Upper lobe of left lung (tissue), 6 donors: ENCODE measurements around the gene IGFN1. TPM values are rescaled to one million over a fixed set of nuclear protein-coding genes. Genes with fewer than 3 reads are reported as not detected.
A peak's percentile ranks its signal among the peaks of the same experiment; 100 is the strongest.

Source experiments
- ATAC-seq, 2 donors: fragments of 200-7000 bp; cut with Tn5 transposase; one replicate each; pipeline ENCODE4 v1.9.1; 2022; ENCODE audit warnings: mild to moderate bottlenecking in 2 of 2, moderate library complexity in 2 of 2; ENCODE audit not compliant: low FRiP score in 2 of 2
- DNase-seq, 2 donors: peaks; one replicate each; pipeline ENCODE4 v3.0.0-alpha.2; 2019 to 2020
- H3K27ac ChIP-seq, 4 donors: fragments of 200-600 bp; sonication (generic); one replicate each; pipeline ENCODE4 v1.5.1; 2016 to 2019
- H3K27me3 ChIP-seq, 4 donors: fragments of 200-600 bp; sonication (generic); one replicate each; pipeline ENCODE4 v1.5.1; 2017 to 2019
- H3K36me3 ChIP-seq, 4 donors: fragments of 200-600 bp; sonication (generic); one replicate each; pipeline ENCODE4 v1.5.1; 2016 to 2019
- H3K4me1 ChIP-seq, 4 donors: fragments of 200-600 bp; sonication (generic); one replicate each; pipeline ENCODE4 v1.5.1; 2018 to 2019
- H3K4me3 ChIP-seq, 4 donors: fragments of 200-600 bp; sonication (generic); one replicate each; pipeline ENCODE4 v1.5.1; 2017 to 2019; ENCODE audit warnings: mild to moderate bottlenecking in 2 of 4, moderate library complexity in 1 of 4
- H3K9me3 ChIP-seq, 4 donors: fragments of 200-600 bp; sonication (generic); one replicate each; pipeline ENCODE4 v1.5.1; 2018 to 2019
- EP300 ChIP-seq, 4 donors: sonication (generic); formaldehyde crosslinking; IDR thresholded peaks; one replicate each; pipeline ENCODE4 v1.5.1; 2017; ENCODE audit warnings: antibody characterized with exemption in 4 of 4, control low read depth in 2 of 4
- POLR2A ChIP-seq, 4 donors: fragments of 450-650 bp; IDR thresholded peaks; one replicate each; pipeline ENCODE4 v1.5.1; 2016 to 2017; ENCODE audit warnings: antibody characterized with exemption in 4 of 4, mild to moderate bottlenecking in 2 of 4
- POLR2AphosphoS5 ChIP-seq, 2 donors: sonication (generic); formaldehyde crosslinking; IDR thresholded peaks; one replicate each; pipeline ENCODE4 v1.5.1; 2017; ENCODE audit warnings: antibody characterized with exemption in 2 of 2
- WGBS, 2 donors: methylation state at CpG; one replicate each; pipeline ENCODE4 v1.1.5; 2017 to 2018; 5-methylcytosine and 5-hydroxymethylcytosine counted together
- total RNA-seq, 6 donors: library from RNA; depleted of rRNA in 4 of 6; stranded (reverse); fragments of >200 nt in 4 of 6; gene quantifications; one replicate each; pipeline versions ENCODE4 v1.1.0 to v1.2.1, GENCODE V29; 2016 to 2021
- TF ChIP-seq, protein P1 (sequence below), 6 experiments: fragments of 450-650 bp in 4 of 6; fragments of 200-600 bp in 2 of 6; sonication (generic) in 2 of 6; IDR thresholded peaks; one replicate each; pipeline ENCODE4 v1.5.1; 2016 to 2019; ENCODE audit warnings: antibody characterized with exemption in 6 of 6
- donor health status: DM: no; HTN: no; CAD: no; lungs with moderate emphysema.
- donor health status: DM: no; HTN: yes; CAD: no; lungs with severe emphysema.

Gene IGFN1
- total RNA-seq, 6 donors from 2014 or later = 0.11 to 6.3 (median 0.79) TPM; not detected in 2

DNA sequence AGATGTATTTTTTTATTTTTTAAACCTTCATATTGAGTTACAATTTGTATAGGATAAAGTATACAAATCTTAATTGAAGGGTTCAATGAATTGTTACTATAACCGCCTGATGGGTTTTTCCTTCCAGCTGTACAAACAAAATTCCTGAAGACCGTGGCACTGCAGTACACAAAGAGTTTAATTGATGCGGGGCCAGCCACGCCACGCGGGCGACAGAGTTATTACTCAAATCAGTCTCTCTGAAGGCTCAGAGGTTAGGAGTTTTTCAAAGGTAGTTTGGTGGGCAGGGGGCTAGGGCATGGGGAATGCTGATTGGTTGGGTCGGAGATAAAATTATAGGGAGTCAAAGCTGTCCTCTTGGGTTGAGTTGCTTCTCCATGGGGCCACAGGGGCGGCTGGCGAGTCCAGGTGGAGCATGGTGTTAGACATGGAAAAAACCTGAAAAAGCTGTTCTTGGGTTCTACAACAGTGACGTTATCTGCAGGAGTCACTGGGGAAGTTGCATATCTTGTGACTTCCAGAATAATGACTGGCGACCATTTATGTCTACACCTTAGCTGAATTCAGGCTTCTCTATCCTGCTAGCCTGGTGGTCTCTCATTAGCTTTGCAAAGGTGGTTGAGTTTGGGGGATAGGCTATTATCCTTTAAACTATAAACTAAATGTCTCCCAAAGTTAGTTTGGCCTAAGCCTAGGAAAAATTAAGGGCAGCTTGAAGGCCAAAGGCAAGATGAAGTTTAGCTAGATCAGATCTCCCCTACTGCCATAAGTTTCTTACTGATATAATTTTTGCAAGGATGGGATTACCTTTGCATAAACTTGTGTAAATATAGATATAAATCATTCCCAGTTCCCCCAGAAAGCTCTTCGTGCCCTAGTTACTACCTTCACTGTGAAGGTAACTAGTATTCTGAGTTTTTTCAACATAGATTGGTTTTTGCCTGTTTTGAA is 23.3 kb upstream of the IGFN1 start:
- 64 to 68% methylated on average over 13 of the region's 13 CpGs for WGBS, 2 donors
- Histone ChIP-seq H3K4me3 (no peak overlapping the region), H3K27me3 (no peaks in the 10 kb centered on the region), H3K27ac (no peak overlapping the region), H3K9me3 (no peaks in the 10 kb centered on the region), H3K4me1 (peaks cover 0 to 18% (median 5%) of the 10 kb centered on the region in 4 donors), H3K36me3 (no peaks in the 10 kb centered on the region)
- no peak for ATAC-seq
- TF ChIP-seq POLR2A (IDR thresholded peaks at IDR 0.05) = no peak
- TF ChIP-seq, protein P1, sequence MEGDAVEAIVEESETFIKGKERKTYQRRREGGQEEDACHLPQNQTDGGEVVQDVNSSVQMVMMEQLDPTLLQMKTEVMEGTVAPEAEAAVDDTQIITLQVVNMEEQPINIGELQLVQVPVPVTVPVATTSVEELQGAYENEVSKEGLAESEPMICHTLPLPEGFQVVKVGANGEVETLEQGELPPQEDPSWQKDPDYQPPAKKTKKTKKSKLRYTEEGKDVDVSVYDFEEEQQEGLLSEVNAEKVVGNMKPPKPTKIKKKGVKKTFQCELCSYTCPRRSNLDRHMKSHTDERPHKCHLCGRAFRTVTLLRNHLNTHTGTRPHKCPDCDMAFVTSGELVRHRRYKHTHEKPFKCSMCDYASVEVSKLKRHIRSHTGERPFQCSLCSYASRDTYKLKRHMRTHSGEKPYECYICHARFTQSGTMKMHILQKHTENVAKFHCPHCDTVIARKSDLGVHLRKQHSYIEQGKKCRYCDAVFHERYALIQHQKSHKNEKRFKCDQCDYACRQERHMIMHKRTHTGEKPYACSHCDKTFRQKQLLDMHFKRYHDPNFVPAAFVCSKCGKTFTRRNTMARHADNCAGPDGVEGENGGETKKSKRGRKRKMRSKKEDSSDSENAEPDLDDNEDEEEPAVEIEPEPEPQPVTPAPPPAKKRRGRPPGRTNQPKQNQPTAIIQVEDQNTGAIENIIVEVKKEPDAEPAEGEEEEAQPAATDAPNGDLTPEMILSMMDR (IDR thresholded peaks at IDR 0.05) = no peak
- TF ChIP-seq EP300 (IDR thresholded peaks at IDR 0.05) = no peak
- no peak for TF ChIP-seq POLR2AphosphoS5 (IDR thresholded peaks at IDR 0.05)
- DNase-seq = no peak

DNA sequence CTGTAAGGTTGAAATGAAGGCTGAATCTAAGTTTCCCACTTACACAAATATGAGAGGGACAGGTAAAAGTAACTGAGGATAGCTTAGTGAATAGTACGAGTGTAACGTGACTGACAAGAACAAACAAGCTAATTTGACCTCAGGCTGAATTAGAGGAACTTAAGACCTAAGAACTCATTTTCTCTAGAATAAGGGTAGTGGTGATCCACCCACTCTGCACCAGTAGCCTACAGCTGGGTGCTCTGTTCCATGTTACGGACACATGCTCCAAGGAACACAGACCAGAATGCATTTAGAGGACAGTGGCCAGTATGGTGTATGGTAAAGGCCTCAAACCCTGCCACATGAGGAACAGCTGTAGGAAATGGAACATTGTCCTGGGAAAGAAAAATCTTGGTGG is 21.4 kb upstream of the IGFN1 start:
- no peak for DNase-seq
- TF ChIP-seq POLR2A (IDR thresholded peaks at IDR 0.05) = no peak
- TF ChIP-seq, protein P1 (IDR thresholded peaks at IDR 0.05) = no peak
- no peak for TF ChIP-seq EP300 (IDR thresholded peaks at IDR 0.05)
- no peak for TF ChIP-seq POLR2AphosphoS5 (IDR thresholded peaks at IDR 0.05)
- 57 to 90% methylated on average over 3 of the region's 3 CpGs for WGBS, 2 donors
- no peak overlapping the region for H3K4me3 ChIP-seq
- ATAC-seq = no peak
- H3K9me3 ChIP-seq = no peaks in the 10 kb centered on the region
- H3K36me3 ChIP-seq = no peaks in the 10 kb centered on the region
- H3K27me3 ChIP-seq = no peaks in the 10 kb centered on the region
- peaks cover 0 to 18% (median 5%) of the 10 kb centered on the region in 4 donors for H3K4me1 ChIP-seq
- no peak overlapping the region for H3K27ac ChIP-seq

DNA sequence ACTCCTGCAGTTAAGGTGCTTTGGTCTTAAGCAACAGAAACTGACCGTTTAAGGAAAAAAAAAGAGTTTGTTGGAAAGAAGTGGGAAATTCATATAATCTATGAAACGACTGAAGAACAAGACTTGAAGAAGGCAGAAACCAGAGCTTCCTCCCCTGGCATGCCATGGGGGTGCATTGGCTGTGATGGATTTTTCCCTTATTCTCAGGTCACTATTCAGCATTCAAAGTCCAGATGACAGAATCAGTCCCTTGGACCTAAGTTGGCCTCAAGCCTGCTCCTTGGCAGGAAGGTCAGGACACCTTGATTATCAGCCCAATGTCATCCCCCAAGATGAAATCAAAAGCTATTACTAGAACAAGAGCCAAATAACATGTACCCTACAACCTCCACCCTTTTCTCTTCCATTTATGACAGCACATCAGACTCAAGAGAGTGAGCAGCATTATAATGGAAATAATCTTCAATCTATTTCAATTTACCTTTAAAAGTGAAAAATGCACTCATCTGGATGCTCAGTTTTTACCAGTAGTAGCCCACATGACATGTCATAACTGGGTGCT is 20.6 kb upstream of the IGFN1 start:
- Histone ChIP-seq H3K4me3 (peak overlapping the region in 1 of 4 donors; percentile 65), H3K27me3 (no peaks in the 10 kb centered on the region), H3K9me3 (no peaks in the 10 kb centered on the region), H3K4me1 (peaks cover 0 to 18% (median 5%) of the 10 kb centered on the region in 4 donors), H3K27ac (peak overlapping the region; percentile 44 to 97 (median 68)), H3K36me3 (no peaks in the 10 kb centered on the region)
- TF ChIP-seq POLR2AphosphoS5 (IDR thresholded peaks at IDR 0.05) = no peak
- TF ChIP-seq, protein P1 (IDR thresholded peaks at IDR 0.05) = no peak
- no peak for TF ChIP-seq EP300 (IDR thresholded peaks at IDR 0.05)
- no peak for TF ChIP-seq POLR2A (IDR thresholded peaks at IDR 0.05)
- DNase-seq = no peak
- 59 to 61% methylated on average over 2 of the region's 2 CpGs for WGBS, 2 donors
- no peak for ATAC-seq

DNA sequence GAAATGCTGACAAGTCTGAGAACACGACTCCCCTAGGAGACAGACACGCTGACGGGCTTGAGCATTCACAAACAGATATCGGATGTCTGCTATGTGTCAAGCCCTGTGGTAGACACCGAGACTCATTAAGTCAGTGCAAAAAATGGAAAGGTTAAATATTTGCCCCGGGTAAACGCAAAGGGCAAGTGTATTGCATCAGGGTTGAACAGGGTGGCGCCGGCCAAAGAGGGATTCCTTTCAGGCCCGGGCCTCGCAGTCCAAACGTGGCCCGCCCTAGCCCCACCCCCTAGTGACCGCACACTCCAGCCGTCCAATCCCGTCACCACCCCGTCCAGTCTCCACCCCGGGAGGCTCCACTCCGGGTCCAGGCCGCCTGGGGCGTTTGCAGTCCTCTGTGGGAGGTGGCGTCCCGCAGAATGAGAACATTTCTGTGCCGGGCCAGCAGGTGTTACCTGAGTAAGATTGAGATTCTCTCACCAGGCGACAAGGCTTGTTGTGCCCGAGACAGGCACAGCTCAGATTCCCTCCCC is 20.0 kb upstream of the IGFN1 start:
- Histone ChIP-seq H3K27ac (peak overlapping the region; percentile 86 to 97 (median 89)), H3K9me3 (no peaks in the 10 kb centered on the region), H3K4me1 (peaks cover 0 to 18% (median 5%) of the 10 kb centered on the region in 4 donors), H3K27me3 (no peaks in the 10 kb centered on the region), H3K36me3 (no peaks in the 10 kb centered on the region), H3K4me3 (peak overlapping the region; percentile 24 to 65 (median 58))
- DNase-seq = peak; percentile 94 to 97
- ATAC-seq = peak; percentile 100
- TF ChIP-seq EP300 (IDR thresholded peaks at IDR 0.05) (peak in 1 of 4 donors; percentile 30), POLR2AphosphoS5 (IDR thresholded peaks at IDR 0.05) (peak; percentile 40 to 84), POLR2A (IDR thresholded peaks at IDR 0.05) (peak in 3 of 4 donors; percentile 59 to 83 (median 74))
- TF ChIP-seq, protein P1 (IDR thresholded peaks at IDR 0.05) = no peak
- 5 to 19% methylated on average over 14 to 26 of the region's 26 CpGs for WGBS, 2 donors
